RWPE2 (cell line): ENCODE data around the gene TOMM22.

ENCODE experiments used
- ATAC-seq: fragments of 200-7000 bp; cut with Tn5 transposase; 3 replicates; pipeline ENCODE4 v1.9.1; 2021; ENCODE audit warnings: low read depth
- DNase-seq: peaks from one replicate; pipeline ENCODE4 v3.0.0-alpha.2; 2020; ENCODE audit warnings: low spot score
- H3K27ac ChIP-seq: fragments of 450-650 bp; 2 replicates; pipeline ENCODE4 v1.5.1; 2017; ENCODE audit warnings: mild to moderate bottlenecking; ENCODE audit not compliant: poor library complexity, severe bottlenecking
- H3K27me3 ChIP-seq: fragments of 250-450 bp; sonication (Bioruptor Pico); 2 replicates; pipeline ENCODE4 v1.5.1; 2021; ENCODE audit warnings: mild to moderate bottlenecking, moderate library complexity; ENCODE audit not compliant: insufficient read depth, poor library complexity, severe bottlenecking
- H3K36me3 ChIP-seq: fragments of 250-450 bp; sonication (Bioruptor Pico); 2 replicates; pipeline ENCODE4 v1.5.1; 2020; ENCODE audit warnings: low read depth, mild to moderate bottlenecking, moderate library complexity
- H3K4me1 ChIP-seq: fragments of 250-450 bp; sonication (Bioruptor Pico); 2 replicates; pipeline ENCODE4 v1.5.1; 2021; ENCODE audit warnings: mild to moderate bottlenecking, moderate library complexity; ENCODE audit not compliant: insufficient read depth, poor library complexity, severe bottlenecking
- H3K4me3 ChIP-seq: fragments of 250-450 bp; sonication (Bioruptor Pico); 2 replicates; pipeline ENCODE4 v1.5.1; 2021; ENCODE audit warnings: mild to moderate bottlenecking, moderate library complexity; ENCODE audit not compliant: severe bottlenecking
- H3K9me3 ChIP-seq: fragments of 250-450 bp; sonication (Bioruptor Pico); 2 replicates; pipeline ENCODE4 v1.5.1; 2021; ENCODE audit warnings: mild to moderate bottlenecking, moderate library complexity; ENCODE audit not compliant: severe bottlenecking
- CTCF ChIP-seq: fragments of 450-650 bp; IDR thresholded peaks from one replicate; pipeline ENCODE4 v1.5.1; 2017; ENCODE audit warnings: mild to moderate bottlenecking, moderate library complexity; ENCODE audit not compliant: poor library complexity, severe bottlenecking

The TOMM22 gene

GRCh38 chr22:38656256-38657044, 25.3 kb upstream of the TOMM22 start, which contains the start of the genes CBY1 and FAM227A:
Gene CBY1 (plus strand): TSS chr22:38656638. CDS start chr22:38668055, 11,417 bp downstream.
Gene FAM227A (minus strand): TSS chr22:38656392. CDS start chr22:38650168, 6,224 bp downstream.
- Histone ChIP-seq H3K4me3 (peak within 1 kb of the TSS; percentile 98), H3K27ac (peak within 1 kb of the TSS; percentile 62), H3K27me3 (no peaks in the 10 kb centered on the region), H3K9me3 (no peaks in the 10 kb centered on the region), H3K36me3 (peaks cover 18% of the 10 kb centered on the region), H3K4me1 (no peaks in the 10 kb centered on the region)
- DNase-seq (peak; percentile 90), ATAC-seq (peak; percentile 89)
- no peak for TF ChIP-seq CTCF

GRCh38 chr22:38657045-38657909, 24.5 kb upstream of the TOMM22 start:
- peak overlapping the region; percentile 98 for H3K4me3 ChIP-seq
- H3K9me3 ChIP-seq = no peaks in the 10 kb centered on the region
- no peaks in the 10 kb centered on the region for H3K4me1 ChIP-seq
- peaks cover 23% of the 10 kb centered on the region for H3K36me3 ChIP-seq
- H3K27me3 ChIP-seq = no peaks in the 10 kb centered on the region
- DNase-seq = no peak
- H3K27ac ChIP-seq = peak overlapping the region; percentile 62
- ATAC-seq = peak; percentile 49
- no peak for TF ChIP-seq CTCF

- no peak for TF ChIP-seq CTCF
- no peaks in the 10 kb centered on the region for H3K4me1 ChIP-seq
- no peak overlapping the region for H3K4me3 ChIP-seq
- H3K27me3 ChIP-seq = no peaks in the 10 kb centered on the region
- peak; percentile 38 for ATAC-seq
- DNase-seq = no peak
- peaks cover 25% of the 10 kb centered on the region for H3K36me3 ChIP-seq
- no peak overlapping the region for H3K27ac ChIP-seq
- no peaks in the 10 kb centered on the region for H3K9me3 ChIP-seq
These were observed 6.9 kb upstream of the TOMM22 start for GRCh38 chr22:38674888-38675287.

GRCh38 chr22:38675833-38676232, 5.9 kb upstream of the TOMM22 start:
- Histone ChIP-seq H3K4me3 (no peak overlapping the region), H3K9me3 (no peaks in the 10 kb centered on the region), H3K36me3 (peaks cover 18% of the 10 kb centered on the region), H3K27me3 (no peaks in the 10 kb centered on the region), H3K4me1 (peaks cover 4% of the 10 kb centered on the region), H3K27ac (no peak overlapping the region)
- no peak for DNase-seq
- no peak for TF ChIP-seq CTCF
- no peak for ATAC-seq
